ENCODE results near the gene COL4A2.
"Not testable (repeated sequence)": the region's sequence is repeated elsewhere in the genome, so short reads cannot be mapped to it uniquely, and the experiment has no call there.

Gene COL4A2

GRCh38 chr13:110475117-110475516 is 168.0 kb downstream of the COL4A2 start:
- no peak for DNase-seq (ENCODE audit: low read depth)

- DNase-seq (ENCODE audit: low read depth), result no peak
These were observed 168.6 kb downstream of the COL4A2 start for GRCh38 chr13:110475550-110476219.

- DNase-seq (ENCODE audit: low read depth), result no peak
These were observed 169.1 kb downstream of the COL4A2 start for GRCh38 chr13:110476220-110476617.

GRCh38 chr13:110477706-110478245 is 170.7 kb downstream of the COL4A2 start:
- no peak for DNase-seq (ENCODE audit: low read depth)

GRCh38 chr13:110478405-110479214 is 171.5 kb downstream of the COL4A2 start:
- no peak for DNase-seq (ENCODE audit: low read depth)

GRCh38 chr13:110479215-110479545 is 172.1 kb downstream of the COL4A2 start:
- no peak for DNase-seq (ENCODE audit: low read depth)

- DNase-seq (ENCODE audit: low read depth), result no peak
These were observed 172.6 kb downstream of the COL4A2 start for GRCh38 chr13:110479648-110480047.

GRCh38 chr13:110480161-110480560 is 173.1 kb downstream of the COL4A2 start:
- no peak for DNase-seq (ENCODE audit: low read depth)

- no peak for DNase-seq (ENCODE audit: low read depth)
These were observed 176.4 kb downstream of the COL4A2 start for GRCh38 chr13:110483386-110483968.

- no peak for DNase-seq (ENCODE audit: low read depth)
These were observed 177.4 kb downstream of the COL4A2 start for GRCh38 chr13:110484290-110485048.

- DNase-seq (ENCODE audit: low read depth), result no peak
These were observed 178.5 kb downstream of the COL4A2 start for GRCh38 chr13:110485604-110486003.

GRCh38 chr13:110486061-110486715 is 179.1 kb downstream of the COL4A2 start:
- DNase-seq (ENCODE audit: low read depth), result no peak

GRCh38 chr13:110486880-110487279 is 179.8 kb downstream of the COL4A2 start:
- not testable (repeated sequence) for DNase-seq (ENCODE audit: low read depth)

- no peak for DNase-seq (ENCODE audit: low read depth)
These were observed 183.1 kb downstream of the COL4A2 start for GRCh38 chr13:110490009-110490770.

GRCh38 chr13:110491869-110492678 is 185.0 kb downstream of the COL4A2 start:
- DNase-seq (ENCODE audit: low read depth), result no peak

- no peak for DNase-seq (ENCODE audit: low read depth)
These were observed 185.9 kb downstream of the COL4A2 start for GRCh38 chr13:110492679-110493593.

GRCh38 chr13:110493613-110494012 is 186.5 kb downstream of the COL4A2 start:
- no peak for DNase-seq (ENCODE audit: low read depth)

GRCh38 chr13:110495376-110495775 is 188.3 kb downstream of the COL4A2 start:
- no peak for DNase-seq (ENCODE audit: low read depth)

GRCh38 chr13:110495881-110496280 is 188.8 kb downstream of the COL4A2 start:
- no peak for DNase-seq (ENCODE audit: low read depth)
